Stimulated activated CD8-positive, alpha-beta memory T cell treated with anti-CD3 and anti-CD28 coated beads, Interleukin-15, amount 100 ng/mL, for 48 hours (primary cell): ENCODE measurements around the gene ATP9A.
"Not testable (repeated sequence)": the region's sequence is repeated elsewhere in the genome, so short reads cannot be mapped to it uniquely, and the experiment has no call there.

Source experiments
- DNase-seq, 2 donors: peaks; one replicate each; pipeline ENCODE4 v3.0.0-alpha.2; 2020; ENCODE audit warnings: low read depth in 2 of 2

ATP9A gene

DNA sequence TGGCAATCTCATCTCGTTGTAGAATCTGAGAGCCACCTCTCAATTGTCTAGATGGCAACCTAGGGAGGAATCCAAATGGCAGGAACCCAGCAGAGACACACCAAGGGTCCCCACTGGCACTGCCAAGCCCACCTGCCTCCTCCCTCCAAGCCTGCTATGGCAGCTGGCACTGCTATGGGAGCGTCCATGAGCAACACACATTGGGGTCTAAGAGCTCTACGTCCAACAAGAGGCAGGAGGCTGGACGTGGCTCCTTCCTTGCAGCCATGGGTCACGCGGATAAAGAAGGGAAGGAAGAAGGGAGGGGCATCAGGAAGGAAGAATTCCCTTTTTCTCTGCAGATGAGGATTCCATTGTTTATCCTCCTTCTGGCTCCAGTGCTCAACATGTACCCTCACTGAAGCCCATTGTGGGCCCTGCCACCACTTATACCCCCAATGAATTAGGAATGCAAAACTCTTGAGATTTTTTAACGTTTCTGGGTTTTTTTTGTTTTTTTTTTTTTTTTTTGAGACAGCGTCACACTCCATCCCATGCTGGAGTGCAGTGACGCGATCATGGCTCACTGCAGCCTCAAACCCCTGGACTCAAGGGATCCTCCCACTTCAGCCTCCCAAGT lies 17.3 kb downstream of the ATP9A start:
- no peak for DNase-seq

DNA sequence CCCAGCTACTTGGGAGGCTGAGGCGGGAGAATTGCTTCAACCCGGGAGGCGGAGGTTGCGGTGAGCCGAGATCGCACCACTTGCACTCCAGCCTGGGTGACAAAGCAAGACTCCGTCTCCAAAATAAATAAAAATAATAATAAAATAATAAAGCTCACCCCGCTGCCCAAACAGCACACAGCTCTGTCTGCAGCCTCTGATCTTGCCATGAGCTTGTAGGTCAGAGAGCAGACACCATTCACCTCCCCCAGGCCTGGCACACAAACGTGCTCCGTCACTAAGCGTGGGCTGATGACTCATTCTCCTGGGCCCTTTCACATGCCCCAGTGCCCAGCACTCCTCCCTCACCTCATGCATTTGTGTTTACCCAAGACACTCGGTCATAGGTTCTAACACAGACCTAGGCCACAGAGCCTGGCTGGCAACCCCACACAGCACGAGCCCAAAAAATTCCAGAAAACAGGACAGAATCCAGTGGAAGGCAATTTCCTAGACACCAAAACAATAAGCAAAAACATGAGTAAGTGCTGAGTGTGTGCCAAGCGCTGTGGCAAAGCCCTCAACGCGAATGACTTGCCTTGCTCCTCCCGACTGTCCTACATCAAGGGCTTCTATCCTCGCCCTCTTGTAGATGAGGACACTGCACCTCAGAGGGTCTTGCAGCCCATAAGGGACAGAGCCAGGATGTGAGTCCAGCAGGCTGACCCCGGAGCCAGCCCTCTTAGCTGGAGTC lies 18.0 kb downstream of the ATP9A start:
- DNase-seq, result no peak

DNA sequence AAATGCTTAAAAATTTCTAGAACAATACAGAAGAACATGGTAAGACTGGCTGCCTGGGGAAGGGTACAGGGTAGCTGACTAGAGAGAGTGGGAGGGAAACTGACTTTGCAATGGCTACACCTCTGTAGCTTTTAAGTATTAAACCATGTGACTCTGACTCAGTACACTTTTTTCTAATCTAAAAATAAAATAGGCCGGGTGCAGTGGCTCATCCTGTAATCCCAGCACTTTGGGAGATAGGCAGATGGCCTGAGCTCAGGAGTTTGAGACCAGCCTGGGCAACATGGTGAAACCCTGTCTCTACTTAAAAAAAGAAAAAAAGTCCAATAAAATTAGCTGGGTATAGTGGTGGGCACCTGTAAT lies 18.5 kb downstream of the ATP9A start:
- no peak for DNase-seq

DNA sequence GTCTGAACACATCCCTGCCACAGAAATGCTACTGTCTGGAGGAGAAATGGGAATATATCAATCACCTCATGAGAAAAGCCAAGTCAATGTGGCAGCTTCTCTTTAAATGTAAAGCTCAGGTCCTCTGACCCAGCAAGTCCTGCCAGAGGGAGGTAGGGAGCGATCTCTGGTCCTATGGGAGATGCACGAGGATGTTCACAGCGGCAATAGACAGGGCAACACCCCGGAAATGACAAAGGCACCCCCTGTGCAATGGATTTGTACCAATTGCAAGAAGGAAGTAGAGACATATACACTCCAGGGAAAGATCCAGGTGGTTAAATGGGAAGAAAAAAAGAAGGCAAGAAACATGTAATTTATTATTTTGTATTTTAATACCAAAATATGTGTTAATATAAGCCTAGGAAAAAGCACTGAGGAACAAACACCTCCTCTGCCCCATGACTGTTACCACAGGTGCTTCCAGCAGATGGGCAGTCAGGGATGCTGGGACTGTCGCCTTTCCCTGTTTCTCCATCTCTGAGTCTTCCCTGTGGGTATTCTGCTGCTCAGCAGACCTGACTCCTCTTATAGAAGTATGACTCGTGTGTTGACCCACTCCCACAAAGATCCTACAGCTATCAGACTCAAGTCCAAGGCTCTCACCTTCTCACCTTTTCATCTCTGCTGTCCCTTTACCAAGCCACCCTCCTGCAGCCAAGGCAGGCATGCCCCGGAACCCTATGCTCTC lies 20.8 kb downstream of the ATP9A start:
- DNase-seq, result no peak

DNA sequence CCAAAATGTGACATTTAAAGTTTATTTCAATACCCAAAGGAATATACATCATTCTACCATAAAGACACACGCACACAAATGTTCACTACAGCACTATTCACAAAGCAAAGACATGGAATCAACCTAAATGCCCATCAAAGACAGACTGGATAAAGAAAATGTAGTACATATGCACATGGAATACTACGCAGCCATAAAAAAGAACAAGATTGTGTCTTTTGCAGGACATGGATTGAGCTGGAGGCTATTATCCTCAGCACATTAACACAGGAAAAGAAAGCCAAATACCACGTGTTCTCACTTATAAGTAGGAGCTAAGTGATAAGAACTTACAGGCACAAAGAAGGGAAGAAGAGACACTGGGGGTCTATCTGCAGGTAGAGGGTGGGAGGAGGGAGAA lies 22.4 kb downstream of the ATP9A start:
- no peak for DNase-seq

DNA sequence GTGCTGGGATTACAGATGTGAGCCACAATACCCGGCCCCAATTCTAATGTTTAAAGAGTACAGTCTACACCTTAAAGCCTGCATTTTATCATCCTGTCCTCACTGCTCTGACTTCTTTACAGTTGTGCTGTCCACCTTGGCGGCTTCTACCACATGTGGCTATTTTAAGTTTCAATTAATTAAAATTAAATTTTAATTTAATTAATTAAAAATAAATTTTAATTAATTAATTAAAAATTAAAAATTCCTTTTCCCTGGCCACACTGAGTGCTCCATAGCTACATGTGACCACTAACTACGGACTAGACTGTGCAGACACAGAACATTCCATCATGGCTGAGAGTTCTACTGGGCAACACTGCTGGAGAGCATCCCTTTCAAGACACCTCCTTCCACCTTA lies 27.4 kb downstream of the ATP9A start:
- DNase-seq, result no peak

DNA sequence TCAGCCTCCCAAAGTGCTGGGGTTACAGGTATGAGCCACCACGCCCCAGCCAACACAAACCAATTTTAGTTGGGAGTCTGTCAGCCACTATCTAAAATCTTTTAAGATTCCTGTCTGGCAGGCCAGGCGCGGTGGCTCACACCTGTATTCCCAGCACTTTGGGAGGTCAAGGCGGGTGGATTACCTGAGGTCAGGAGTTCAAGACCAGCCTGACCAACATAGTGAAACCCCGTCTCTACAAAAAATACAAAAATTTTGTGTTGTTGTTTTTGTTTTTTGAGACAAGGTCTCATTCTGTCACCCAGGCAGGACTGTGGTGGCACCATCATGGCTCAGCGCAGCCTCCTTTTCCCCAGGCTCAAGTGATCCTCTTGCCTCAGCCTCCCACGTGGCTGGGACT lies 27.9 kb downstream of the ATP9A start:
- not testable (repeated sequence) for DNase-seq

DNA sequence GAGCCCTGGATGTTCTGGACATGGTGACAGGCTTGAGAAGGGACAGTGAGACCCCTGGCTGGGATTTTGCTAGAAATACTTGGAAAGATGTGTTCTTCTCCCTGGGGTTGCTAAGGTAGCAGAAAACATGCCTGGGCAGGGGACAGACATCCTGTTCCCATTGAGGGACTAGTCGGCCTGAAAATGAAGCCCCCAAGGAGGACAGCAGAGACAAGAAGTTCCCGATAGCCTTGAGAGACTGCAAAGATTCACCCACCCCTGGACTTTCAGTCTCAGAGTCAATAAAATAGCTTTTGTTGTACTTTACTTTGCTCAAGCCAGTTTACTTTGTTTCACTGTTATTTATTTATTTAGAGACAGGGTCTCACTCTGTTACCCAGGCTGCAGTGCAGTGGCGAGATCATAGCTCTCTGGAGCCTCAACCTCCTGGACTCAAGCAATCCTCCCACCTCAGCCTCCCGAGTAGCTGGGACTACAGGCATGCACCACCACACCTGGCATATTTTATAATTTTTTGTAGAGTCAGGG lies 28.4 kb downstream of the ATP9A start:
- no peak for DNase-seq

DNA sequence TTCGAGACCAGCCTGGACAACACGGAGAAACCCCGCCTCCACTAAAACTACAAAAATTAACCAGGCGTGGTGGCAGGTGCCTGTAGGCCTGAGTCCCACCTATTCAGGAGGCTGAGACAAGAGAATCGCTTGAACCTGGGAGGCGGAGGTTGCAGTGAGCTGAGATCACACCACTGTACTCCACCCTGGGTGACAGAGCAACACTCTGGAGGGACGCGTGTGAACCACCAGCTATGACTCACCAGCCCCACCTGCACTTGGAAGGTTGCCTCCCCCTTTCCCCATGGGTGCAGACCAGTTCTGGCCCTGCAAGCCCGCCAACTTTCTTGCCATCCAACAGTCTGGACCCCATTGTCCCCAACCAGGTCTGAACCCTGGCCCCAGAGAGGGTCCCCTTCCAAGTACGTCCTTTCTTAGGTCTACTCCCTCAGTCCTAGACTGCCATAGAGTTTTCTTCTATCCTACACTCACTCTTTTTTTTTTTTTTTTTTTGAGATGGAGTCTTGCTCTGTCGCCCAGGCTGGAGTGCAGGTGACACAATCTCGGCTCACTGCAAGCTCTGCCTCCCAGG lies 29.2 kb downstream of the ATP9A start:
- DNase-seq, result no peak

DNA sequence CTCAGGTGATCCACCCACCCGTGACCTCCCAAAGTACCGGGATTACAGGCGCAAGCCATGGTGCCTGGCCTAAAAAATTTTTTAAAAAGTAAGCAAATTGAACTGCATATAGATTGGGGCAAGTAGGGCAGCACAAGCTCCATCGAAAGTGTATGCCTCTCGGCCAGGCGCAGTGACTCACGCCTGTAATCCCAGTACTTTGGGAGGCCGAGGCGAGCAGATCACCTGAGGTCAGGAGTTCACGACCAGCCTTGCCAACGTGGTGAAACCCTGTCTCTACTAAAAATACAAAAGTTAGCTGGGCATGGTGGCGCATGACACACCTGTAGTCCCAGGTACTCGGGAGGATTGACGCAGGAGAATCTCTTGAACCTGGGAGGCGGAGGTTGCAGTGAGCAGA lies 29.9 kb downstream of the ATP9A start:
- DNase-seq, result not testable (repeated sequence)

DNA sequence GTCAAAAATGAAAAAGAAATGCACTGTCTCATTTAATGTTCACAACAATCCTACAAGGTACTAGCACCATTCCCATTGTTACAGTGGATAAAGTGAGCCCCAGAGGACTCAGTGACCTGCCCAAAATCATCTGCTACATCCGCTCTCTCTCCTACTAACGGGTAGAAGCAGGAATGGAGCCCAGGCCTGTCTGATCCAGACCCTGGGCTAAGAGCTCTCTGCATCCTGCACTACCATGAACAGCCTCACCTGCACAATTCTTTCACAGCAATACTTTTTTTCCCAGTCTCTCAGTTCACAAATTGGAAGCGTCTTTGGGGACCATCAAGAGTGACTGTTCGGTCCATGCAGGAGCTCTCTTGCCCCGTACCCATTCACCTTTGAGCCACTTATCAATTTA lies 31.2 kb downstream of the ATP9A start:
- DNase-seq, result no peak

DNA sequence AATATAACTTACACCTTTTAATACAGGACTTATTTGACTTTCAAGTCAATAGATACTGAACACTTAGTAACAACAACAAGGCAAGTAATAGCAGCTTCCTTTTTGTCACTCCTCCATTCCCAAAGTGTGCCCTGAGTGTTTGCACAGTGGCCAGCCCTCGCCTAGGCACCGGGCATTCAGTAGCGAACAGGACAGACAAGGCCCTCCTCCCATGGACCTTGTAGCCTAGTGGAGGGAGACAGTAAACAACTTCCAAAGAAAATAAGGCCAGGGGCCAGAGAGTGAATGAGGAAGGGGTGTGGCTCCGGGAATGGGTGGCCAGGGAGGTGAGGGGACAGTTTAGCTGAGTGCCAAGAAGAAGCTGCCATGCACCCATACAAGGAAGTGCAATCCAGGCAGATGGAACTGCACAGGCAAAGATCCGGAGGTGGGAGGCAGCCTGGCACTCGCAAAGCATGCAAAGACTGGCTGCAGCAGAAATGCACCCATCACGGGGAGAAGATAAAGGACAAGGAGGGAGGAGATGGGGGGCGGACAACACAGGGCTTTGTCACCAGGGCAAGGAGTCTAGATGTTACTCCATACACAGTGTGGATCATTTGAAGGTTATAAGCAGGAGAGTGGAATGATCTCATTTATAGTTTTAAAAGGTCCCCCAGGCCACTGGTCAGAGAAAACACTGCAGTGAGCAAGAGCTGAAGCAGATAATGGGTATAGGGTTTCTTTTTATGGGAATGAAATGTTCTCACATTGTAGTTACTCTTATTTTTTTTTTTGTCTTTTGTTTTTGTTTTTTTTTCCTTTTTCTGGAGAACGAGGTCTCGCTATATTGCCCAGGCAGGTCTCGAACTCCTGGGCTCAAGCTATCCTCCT lies 32.2 kb downstream of the ATP9A start:
- no peak for DNase-seq

DNA sequence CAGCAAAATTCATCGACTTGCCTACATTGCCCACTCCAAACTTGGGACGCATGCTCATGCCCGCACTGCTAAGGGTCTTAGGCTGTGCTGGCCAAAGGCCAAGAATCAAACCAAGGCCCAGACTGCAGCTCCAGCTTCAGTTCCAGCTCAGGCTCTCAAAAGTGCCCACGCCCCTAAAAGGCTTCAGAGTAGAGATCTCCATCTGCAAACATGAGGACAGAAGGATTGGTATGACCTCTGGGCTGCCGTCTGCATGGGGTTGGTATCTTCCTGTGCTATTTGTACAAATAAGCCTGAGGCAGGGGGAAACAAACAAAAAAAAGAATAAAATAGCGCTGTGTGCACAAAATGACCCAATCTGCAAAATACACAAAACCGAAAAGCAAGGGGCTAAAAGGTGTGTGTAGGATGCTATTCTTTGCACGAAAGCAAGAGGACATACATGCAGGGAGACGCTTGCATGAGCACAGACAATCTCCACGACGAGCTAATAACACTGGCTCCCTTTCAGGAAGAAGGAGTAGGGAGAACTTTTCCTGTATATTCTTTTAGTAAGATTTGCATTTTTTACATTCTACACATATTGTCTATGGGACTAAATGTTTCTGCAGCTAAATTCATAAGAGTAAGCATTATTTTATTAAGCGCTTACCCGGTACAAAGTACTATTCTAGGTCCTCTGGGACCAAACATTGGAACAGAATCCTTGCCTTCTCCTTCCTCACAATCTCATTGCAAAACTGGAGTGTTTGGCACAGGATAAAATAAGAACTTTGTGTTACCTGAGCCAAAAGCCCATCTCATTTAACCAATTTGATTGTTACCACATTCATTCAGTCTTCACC lies 33.1 kb downstream of the ATP9A start:
- DNase-seq, result no peak

DNA sequence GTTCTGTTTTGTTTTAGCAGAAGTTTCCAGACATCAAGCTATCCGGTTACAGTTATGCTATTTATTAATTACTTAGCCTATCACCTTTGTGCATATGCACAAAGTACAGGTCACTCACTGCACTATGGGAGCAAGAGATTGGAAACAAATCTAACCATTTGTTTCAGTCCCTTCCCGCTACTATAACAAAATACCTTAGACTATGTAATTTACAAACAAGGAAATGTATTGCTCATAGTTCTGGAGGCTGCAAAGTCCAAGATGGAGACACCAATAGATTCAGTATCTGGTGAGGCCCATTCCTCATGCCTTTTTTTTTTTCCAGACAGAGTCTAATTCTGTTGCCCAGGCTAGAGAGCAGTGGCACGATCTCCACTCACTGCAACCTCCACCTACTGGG lies 35.1 kb downstream of the ATP9A start:
- DNase-seq, result no peak

DNA sequence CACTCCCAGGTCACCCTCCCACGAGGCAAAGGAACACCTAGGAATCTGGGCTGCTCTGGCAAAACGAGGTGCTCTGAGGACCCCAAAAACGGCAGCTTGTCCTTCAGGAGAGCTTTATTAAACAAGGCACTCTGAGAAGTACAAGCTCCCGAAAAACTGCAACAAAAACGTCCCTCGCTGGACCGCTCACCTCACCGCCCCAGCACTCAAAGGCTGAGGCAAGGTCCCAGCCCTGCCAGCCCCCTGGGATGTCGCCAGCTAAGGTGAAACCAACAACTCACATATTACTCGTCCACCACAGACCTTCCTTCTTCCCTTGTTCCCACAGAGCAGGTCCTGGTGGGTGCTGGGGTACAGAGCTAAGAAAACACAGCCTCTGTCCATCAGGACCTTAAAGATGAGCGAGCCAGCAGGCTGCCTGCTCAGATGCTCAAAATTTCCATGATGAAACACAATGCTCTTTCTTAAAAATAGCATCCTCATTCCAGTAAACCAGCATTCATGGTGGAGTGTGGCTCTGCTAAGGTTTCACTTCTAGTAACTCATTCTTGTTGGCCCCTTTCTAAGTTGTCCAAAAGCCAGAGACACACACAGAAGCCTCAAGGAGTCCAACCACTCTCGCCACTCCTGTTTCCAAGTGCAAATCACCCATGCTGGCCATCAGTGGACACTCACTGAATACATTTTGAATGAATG lies 35.9 kb downstream of the ATP9A start:
- no peak for DNase-seq

DNA sequence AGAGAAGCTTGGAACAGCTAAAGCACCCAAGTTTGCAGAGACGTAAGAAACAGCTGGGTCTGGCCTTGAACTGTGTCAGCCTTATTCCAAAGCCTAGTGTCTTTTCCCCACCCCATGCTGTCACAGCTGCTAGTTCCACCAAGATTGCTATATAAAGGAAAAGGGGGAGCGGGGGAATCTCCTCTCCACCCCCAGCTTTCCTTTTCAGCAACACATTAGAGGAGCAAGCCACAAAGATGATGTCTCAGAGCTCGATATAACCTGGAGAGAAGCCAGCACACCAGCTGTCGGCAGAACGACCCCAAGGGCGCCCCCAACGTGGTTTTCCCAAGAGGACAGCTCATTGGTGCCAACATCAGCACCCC lies 36.5 kb downstream of the ATP9A start:
- no peak for DNase-seq

DNA sequence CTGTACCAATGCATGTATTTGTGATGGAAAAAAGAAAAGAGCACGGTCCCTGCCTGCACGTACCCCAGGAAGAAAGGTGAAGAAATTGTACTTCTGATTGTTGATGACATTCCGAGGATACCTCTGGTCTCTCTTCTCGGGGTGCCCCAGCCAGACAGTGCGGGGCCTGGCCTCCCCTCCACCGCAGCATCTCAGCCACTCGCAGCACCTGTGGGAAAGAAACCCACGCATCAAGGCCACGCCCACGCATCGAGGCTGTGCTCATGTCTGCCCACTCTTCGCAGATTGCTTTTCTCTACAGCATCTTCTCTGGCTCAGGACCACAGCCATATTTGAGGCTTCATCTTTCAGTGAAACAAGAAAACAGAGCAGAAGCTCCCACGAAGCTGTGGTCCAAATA lies 38.4 kb downstream of the ATP9A start:
- no peak for DNase-seq

DNA sequence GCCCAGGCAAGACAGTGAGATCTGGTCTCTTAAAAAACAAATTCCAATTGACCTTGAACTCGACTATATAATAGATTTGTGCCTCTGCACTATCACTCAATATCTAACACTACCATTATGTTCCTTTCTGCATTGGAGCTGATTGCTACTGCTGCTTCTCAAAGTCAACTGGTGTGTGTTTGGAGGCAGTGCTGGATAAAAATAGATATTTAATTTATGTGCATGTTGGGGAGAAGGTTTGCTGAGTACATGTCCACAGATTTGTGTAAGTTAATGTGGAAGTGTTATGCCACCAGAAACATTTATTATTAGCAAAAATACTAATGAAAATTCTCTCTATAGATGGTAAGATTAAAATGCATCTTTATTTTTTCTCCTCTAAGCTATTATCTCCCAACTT lies 39.5 kb downstream of the ATP9A start:
- DNase-seq, result no peak

DNA sequence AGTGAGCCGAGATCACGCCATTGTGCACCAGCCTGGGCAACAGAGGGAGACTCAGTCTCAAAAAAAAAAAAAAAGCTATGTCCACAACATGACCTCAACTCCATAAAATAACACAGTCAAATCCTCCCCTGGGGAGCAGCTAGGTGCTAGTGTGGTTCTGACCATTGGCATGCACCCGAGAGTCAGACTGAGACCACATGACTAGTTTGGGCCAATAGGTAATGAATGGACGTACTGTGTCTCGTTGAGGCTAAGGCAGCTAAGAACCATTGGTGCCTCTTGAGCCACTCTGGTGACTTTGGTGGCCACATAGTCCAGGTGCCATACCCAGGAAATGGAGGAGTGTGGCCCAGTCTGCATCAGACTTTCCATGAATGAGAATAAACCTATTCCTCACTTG lies 40.3 kb downstream of the ATP9A start:
- no peak for DNase-seq

DNA sequence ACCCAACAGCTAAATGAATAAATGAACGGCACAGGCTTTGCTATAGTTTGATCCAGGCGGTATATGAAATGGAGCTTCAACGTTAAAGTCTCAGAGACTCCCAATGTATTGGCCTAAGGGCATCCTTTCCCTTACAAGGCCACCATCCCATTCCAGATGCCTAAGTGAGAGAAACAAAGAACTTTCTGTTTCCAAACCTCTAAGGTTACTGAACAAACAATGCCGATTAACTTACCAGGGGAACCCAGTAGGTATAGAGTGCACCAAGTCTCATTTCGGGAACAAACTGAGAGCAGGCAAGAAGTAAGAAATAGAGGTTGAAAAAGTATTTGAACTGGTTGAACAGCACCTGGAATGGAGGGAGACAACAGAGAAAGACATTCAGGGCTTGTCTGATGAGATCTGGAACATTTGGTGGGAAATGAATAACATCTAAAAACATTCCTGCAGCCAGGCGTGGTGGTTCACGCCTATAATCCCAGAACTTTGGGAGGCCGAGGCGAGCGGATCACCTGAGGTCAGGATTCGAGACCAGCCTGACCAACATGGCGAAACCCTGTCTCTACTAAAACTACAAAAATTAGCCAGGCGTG lies 42.5 kb downstream of the ATP9A start:
- DNase-seq, result no peak
